Bronchus fibroblast of lung (primary cell): ENCODE results near the gene EDC4. TPM values are rescaled to one million over a fixed set of nuclear protein-coding genes. Genes with fewer than 3 reads are reported as not detected.

ENCODE experiments used
- total RNA-seq: library from RNA; depleted of rRNA; stranded (reverse); fragments of >200 nt; gene quantifications from 2 replicates; pipeline ENCODE4 v1.2.3, GENCODE V29; 2015

EDC4 gene
- total RNA-seq = 48.5 and 62.5 TPM in 2 replicates

GRCh38 chr16:67872631-67873434, at the start of gene EDC4:
Gene EDC4, plus strand, starts transcription at chr16:67873052. Its CDS starts 210 bp downstream, at chr16:67873262.

GRCh38 chr16:67841816-67842508, 30.9 kb upstream of the EDC4 start, which contains the start of gene THAP11:
Gene THAP11, plus strand, starts transcription at chr16:67842320. Its CDS starts 235 bp downstream, at chr16:67842555.

GRCh38 chr16:67846320-67847063, 26.4 kb upstream of the EDC4 start, which contains the start of gene NUTF2:
Gene NUTF2, plus strand, starts transcription at chr16:67846933. Its CDS starts 18,198 bp downstream, at chr16:67865131.

GRCh38 chr16:67847064-67847861, 25.6 kb upstream of the EDC4 start, which contains the start of gene CENPT:
Gene CENPT, minus strand, starts transcription at chr16:67847693. Its CDS starts 13,834 bp downstream, at chr16:67833859.

GRCh38 chr16:67884684-67885083, 11.8 kb downstream of the EDC4 start, which contains the start of gene NRN1L:
Gene NRN1L, plus strand, starts transcription at chr16:67884885. Its CDS starts 19 bp downstream, at chr16:67884904.

GRCh38 chr16:67892899-67893742, 20.3 kb downstream of the EDC4 start, which contains the start of gene PSKH1:
Gene PSKH1, plus strand, starts transcription at chr16:67893254. Its CDS starts 15,496 bp downstream, at chr16:67908750.

Other genes starting within 250 kb of the EDC4 start
- 0.15 and 0.34 TPM in 2 replicates for gene CARMIL2, start 227.9 kb upstream of the EDC4 start, total RNA-seq
- 41.9 and 47.7 TPM in 2 replicates for gene ACD, start 212.8 kb upstream of the EDC4 start, total RNA-seq
- gene PARD6A, start 212.1 kb upstream of the EDC4 start, total RNA-seq = 1.8 and 3.0 TPM in 2 replicates
- 16.5 and 17.7 TPM in 2 replicates for gene ENKD1, start 206.3 kb upstream of the EDC4 start, total RNA-seq
- 3.5 and 4.9 TPM in 2 replicates for gene C16orf86, start 206.2 kb upstream of the EDC4 start, total RNA-seq
- gene GFOD2, start 153.7 kb upstream of the EDC4 start, total RNA-seq = 11.0 and 12.1 TPM in 2 replicates
- 4.0 and 4.4 TPM in 2 replicates for gene RANBP10, start 66.5 kb upstream of the EDC4 start, total RNA-seq
- gene TSNAXIP1, start 66.2 kb upstream of the EDC4 start, total RNA-seq = 0.17 and 1.2 TPM in 2 replicates
- 35.1 and 35.2 TPM in 2 replicates for gene THAP11, start 30.7 kb upstream of the EDC4 start, total RNA-seq
- 154 and 200 TPM in 2 replicates for gene NUTF2, start 26.1 kb upstream of the EDC4 start, total RNA-seq
- gene CENPT, start 25.4 kb upstream of the EDC4 start, total RNA-seq = 38.0 and 38.8 TPM in 2 replicates
- 0.30 and 0.50 TPM in 2 replicates for gene NRN1L, start 11.8 kb downstream of the EDC4 start, total RNA-seq
- 10.6 and 12.5 TPM in 2 replicates for gene PSKH1, start 20.2 kb downstream of the EDC4 start, total RNA-seq
- gene CTRL, start 58.8 kb downstream of the EDC4 start, total RNA-seq = 1.0 and 1.3 TPM in 2 replicates
- 40.0 and 47.4 TPM in 2 replicates for gene PSMB10, start 63.8 kb downstream of the EDC4 start, total RNA-seq
- 10.1 and 11.6 TPM in 2 replicates for gene LCAT, start 71.1 kb downstream of the EDC4 start, total RNA-seq
- 29.4 and 33.1 TPM in 2 replicates for gene SLC12A4, start 95.6 kb downstream of the EDC4 start, total RNA-seq
- gene DPEP3, start 107.4 kb downstream of the EDC4 start, total RNA-seq = not detected in 2 replicates
- gene DPEP2, start 126.4 kb downstream of the EDC4 start, total RNA-seq = not detected in 2 replicates
- not detected in 2 replicates for gene DPEP2NB, start 142.9 kb downstream of the EDC4 start, total RNA-seq
- 6.4 and 7.7 TPM in 2 replicates for gene DDX28, start 150.2 kb downstream of the EDC4 start, total RNA-seq
- 19.5 and 22.0 TPM in 2 replicates for gene DUS2, start 150.2 kb downstream of the EDC4 start, total RNA-seq
- 9.1 and 10.9 TPM in 2 replicates for gene NFATC3, start 212.3 kb downstream of the EDC4 start, total RNA-seq